ENCODE data around the gene BARHL1. TPM values are rescaled to one million over a fixed set of nuclear protein-coding genes. Genes with fewer than 3 reads are reported as not detected.

The BARHL1 gene
- total RNA-seq, 1 experiment from 2014 or later = not detected

- no peak overlapping the region for H3K4me2 ChIP-seq (ENCODE audit: insufficient read depth, insufficient read length, low read length)
- H2BK20ac ChIP-seq (ENCODE audit: low read depth, low read length, poor library complexity, severe bottlenecking) = no peak overlapping the region
- H4K91ac ChIP-seq (ENCODE audit: insufficient read length, low read depth, low read length) = no peak overlapping the region
- no peak overlapping the region for H3K4ac ChIP-seq (ENCODE audit: low read depth, low read length)
- H4K8ac ChIP-seq (replicated peaks; ENCODE audit: insufficient read length, low read depth, low read length) = no peak overlapping the region
- peaks cover 0 to 8% (median 6%) of the 10 kb centered on the region in 3 experiments; a peak in 6 of 7 replicates for H3K36me3 Mint-ChIP-seq (ENCODE audit: insufficient read depth in 1 of 3, low read depth in 3 of 3)
- no peaks in the 10 kb centered on the region for H3K79me1 ChIP-seq (ENCODE audit: insufficient read depth, low read depth, low read length, poor library complexity, severe bottlenecking)
- H4K5ac ChIP-seq (ENCODE audit: insufficient read length, low read depth, low read length) = no peak overlapping the region
- H2BK12ac ChIP-seq (ENCODE audit: insufficient read length, low read depth, low read length) = no peak overlapping the region
- H3T11ph ChIP-seq (ENCODE audit: low read length) = no peak overlapping the region
- H3K27ac Mint-ChIP-seq = no peak overlapping the region
- peaks cover 6% of the 10 kb centered on the region for H3K27me3 Mint-ChIP-seq (ENCODE audit: low read depth)
- peaks cover 9 to 26% of the 10 kb centered on the region in 2 experiments for H3K4me1 Mint-ChIP-seq
- H3K18ac ChIP-seq (ENCODE audit: insufficient read length, low read depth, low read length) = no peak overlapping the region
- no peak overlapping the region for H3K56ac ChIP-seq (ENCODE audit: insufficient read length, low read depth, low read length)
- no peak overlapping the region for H3K14ac ChIP-seq (ENCODE audit: insufficient read depth, low read length)
- no peak overlapping the region for H3K9ac ChIP-seq (ENCODE audit: extremely low read depth, insufficient read length, low read length)
- no peak overlapping the region for H3K23ac ChIP-seq (ENCODE audit: insufficient read length, low read depth, low read length)
- H3K9me3 ChIP-seq (ENCODE audit: control insufficient read depth, low read depth, low read length) = no peaks in the 10 kb centered on the region
- H3K27me3 ChIP-seq (ENCODE audit: insufficient read depth, low read length) = no peaks in the 10 kb centered on the region
- peaks cover 8 to 9% of the 10 kb centered on the region in 2 experiments for H3K9me3 Mint-ChIP-seq
- no CpG with 5 or more reads among the region's 2 CpGs for WGBS (ENCODE audit: extremely low coverage, insufficient read length, low lambda C conversion rate)
- DNase-seq = no peak
- no peak overlapping the region for H2BK120ac ChIP-seq (ENCODE audit: low read depth, low read length, poor library complexity, severe bottlenecking)
- H3K27ac ChIP-seq (ENCODE audit: insufficient read length, low read depth, low read length) = no peak overlapping the region
- no peak overlapping the region; a peak in 1 of 5 replicates for H3K4me3 Mint-ChIP-seq
- TF ChIP-seq CTCF (conservative IDR thresholded peaks at IDR 0.05) = no peak
- H2BK15ac ChIP-seq (ENCODE audit: low read depth, low read length) = no peak overlapping the region
- no peak overlapping the region for H2AFZ ChIP-seq (ENCODE audit: low read length)
- no peaks in the 10 kb centered on the region for H3K79me2 ChIP-seq (ENCODE audit: insufficient read depth, low read length)
- H2BK5ac ChIP-seq (ENCODE audit: insufficient read length, low read length) = no peak overlapping the region
- H2AK5ac ChIP-seq (ENCODE audit: insufficient read length, low read length) = no peak overlapping the region
- H3K23me2 ChIP-seq (ENCODE audit: insufficient read length, low read depth, low read length, poor library complexity, severe bottlenecking) = no peaks in the 10 kb centered on the region
- no peaks in the 10 kb centered on the region for H4K20me1 ChIP-seq (ENCODE audit: control insufficient read depth, insufficient read depth, insufficient read length)
- no peaks in the 10 kb centered on the region; the same call in 1 of the 2 replicates for H3K4me1 ChIP-seq (ENCODE audit: insufficient read depth, low read length)
Observed at GRCh38 chr9:132554755-132555154, 27.7 kb upstream of the BARHL1 start.
